T follicular helper cell (primary cell): Measurements from ENCODE around the gene LRRC71.

Source experiments
- DNase-seq: peaks from one replicate; pipeline ENCODE4 v3.0.0-alpha.2; 2020; ENCODE audit warnings: low read depth

LRRC71 gene

GRCh38 chr1:156947127-156947526, 26.7 kb downstream of the LRRC71 start:
- DNase-seq: no peak

DNA sequence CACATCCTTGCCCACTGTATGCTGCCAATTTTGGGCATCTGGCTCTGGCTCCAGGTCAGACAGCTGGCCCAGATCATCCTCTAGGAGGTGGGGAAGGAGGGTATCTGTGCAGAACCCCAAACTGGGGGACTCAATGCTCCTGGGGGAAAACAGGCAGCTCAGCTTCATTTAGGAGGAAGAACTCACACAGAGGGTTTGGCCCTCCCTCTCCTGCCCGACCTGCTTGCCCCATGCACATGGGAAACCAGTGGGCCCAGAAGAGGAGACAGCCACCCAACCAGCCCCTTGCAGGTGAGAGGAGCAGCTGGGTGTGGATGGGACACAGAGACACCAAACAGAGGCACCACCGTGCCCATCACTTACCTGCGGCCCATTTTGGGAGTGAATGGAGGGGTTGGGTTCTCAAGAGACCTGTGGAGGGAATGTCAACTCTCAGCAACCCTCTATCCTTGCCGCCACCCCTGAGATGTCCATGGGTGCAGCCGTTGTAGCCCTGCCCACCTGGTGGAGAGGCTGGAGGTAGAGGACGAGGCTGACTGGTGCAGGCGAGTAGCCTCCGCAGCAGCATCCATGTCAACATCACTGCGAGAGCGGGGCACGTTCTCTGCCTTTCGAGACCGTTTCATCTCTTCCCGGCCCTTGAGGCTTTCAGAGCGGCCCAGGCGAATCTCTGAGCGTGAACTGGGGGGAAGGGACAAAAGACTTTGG, 27.5 kb downstream of the LRRC71 start:
- no peak for DNase-seq

GRCh38 chr1:156948708-156949107, 28.3 kb downstream of the LRRC71 start:
- DNase-seq: no peak

GRCh38 chr1:156949127-156949526, 28.7 kb downstream of the LRRC71 start:
- no peak for DNase-seq

DNA sequence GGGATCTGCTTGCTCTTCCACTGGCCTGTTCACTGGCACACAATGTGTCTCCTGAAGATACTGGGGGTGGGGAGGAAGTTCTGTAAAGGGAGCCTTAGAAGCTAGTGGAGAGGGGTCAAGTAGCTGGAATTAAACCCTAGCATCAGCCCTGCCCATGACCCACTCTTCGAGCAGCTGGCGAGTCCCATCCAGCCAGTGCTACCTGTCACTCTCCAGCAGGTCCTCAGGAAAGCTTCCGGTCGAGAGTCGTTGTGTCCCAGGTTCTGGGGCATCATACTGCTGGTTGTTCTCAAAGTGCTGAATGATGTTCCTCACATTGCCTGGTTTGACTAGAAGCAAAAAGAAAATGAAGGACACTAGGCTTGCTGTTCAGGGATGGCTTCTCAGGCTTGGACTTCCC, 30.9 kb downstream of the LRRC71 start:
- no peak for DNase-seq

GRCh38 chr1:156953571-156953970, 33.1 kb downstream of the LRRC71 start:
- no peak for DNase-seq

DNA sequence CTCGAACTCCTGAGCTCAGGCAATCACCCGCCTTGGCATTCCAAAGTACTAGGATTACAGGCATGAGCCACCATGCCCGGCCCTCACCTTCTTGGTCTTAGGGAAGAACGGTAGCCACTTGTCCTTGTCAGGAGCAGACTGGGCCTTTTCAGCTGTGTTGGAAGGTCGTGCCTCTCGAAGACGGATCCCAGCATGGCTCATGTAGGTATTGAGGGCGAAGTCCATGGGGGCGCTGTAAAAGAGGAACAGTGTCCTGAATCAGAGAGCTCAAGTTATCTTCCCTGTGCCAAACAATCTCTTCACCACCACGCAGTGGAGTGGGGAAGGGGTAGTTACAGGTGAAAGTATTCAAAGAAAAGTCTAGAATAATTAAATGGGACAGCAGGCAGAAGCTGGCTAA, 35.9 kb downstream of the LRRC71 start:
- no peak for DNase-seq

- DNase-seq: no peak
Observed at GRCh38 chr1:156957634-156958033, 37.2 kb downstream of the LRRC71 start.

GRCh38 chr1:156958247-156958714, 37.8 kb downstream of the LRRC71 start:
- no peak for DNase-seq

DNA sequence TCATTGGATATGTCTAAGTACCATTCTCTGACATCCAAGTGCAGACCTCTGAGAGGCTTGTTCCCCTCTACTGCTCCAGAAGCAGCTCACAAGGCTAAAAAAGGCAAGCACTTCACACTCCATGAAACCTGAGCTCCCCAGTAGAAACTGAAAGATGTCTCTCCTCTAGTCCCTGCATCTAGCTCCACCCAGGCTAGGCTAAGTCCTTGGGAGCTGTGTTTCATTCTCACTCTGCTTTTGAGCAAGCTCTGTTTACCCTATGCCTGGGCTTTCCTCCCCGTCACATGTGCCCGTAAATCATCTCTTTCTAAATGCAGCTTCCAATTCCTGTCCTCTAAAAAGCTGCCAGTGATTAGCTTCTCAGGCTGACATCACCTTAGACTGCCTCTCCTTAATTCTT, 39.0 kb downstream of the LRRC71 start:
- DNase-seq: no peak

DNA sequence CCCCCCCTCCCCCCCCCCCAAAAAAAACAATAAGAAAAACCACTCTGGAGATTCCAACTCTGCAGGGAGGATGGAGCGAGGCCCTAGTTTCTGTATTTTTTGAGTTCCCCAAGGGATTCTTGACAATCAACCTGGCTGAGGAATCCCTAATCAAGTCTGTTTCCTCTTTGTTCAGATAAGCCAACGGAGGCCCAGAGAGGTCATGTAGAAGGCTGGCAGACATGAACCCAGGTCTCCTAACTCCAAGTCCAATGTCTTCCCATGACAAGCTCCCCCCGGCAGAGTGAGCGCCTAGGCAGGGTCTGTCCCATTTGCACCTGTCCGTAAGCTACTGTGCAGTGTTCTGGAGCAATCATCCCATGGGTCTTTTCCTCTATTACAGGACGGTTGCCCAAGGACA, 39.5 kb downstream of the LRRC71 start:
- no peak for DNase-seq

- DNase-seq: peak; percentile 12
Observed at GRCh38 chr1:156961709-156962108, 41.3 kb downstream of the LRRC71 start.

GRCh38 chr1:156963621-156964020, 43.2 kb downstream of the LRRC71 start:
- DNase-seq: peak; percentile 18

- DNase-seq: no peak
Observed at GRCh38 chr1:156964441-156964840, 44.0 kb downstream of the LRRC71 start.

- no peak for DNase-seq
Observed at GRCh38 chr1:156969496-156969895, 49.1 kb downstream of the LRRC71 start.

DNA sequence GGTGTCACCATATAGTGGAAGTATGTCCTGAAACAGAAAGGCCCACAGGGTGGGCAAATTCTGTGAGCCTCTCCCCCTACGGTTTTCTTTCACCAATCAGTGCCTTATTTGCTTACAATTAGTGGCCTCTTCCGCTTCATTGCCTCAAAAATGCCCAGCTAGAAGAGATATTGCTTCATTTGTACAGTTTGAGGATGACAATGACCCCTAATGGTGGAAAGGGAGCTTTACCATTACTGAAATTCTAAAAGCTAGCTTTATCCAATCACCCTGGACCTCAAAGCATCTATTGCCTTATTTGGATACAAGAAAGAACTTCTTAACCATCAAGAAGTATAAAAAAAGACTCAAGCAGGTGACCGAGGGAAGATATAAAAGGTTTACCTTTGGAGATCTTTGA, 49.6 kb downstream of the LRRC71 start:
- no peak for DNase-seq

- DNase-seq: no peak
Observed at GRCh38 chr1:156973417-156973816, 53.0 kb downstream of the LRRC71 start.

DNA sequence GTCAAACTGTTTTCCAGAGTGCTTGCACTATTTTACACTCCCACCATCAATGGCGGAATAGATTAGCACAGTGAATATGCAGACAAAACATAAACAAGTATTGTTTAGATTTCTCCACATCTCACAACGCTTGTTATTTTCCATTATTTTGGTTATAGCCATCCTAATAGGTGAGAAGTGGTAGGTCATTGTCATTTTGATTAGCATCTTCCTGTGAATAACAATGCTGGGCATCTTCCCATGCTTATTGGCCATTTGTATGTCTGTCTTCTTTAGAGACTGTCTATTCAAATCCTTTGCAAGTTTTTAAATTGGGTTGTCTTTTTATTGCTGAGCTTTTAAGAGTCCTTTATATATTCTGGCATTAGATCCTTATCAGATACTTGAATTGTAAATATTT, 54.7 kb downstream of the LRRC71 start:
- no peak for DNase-seq

- DNase-seq: no peak
Observed at GRCh38 chr1:156980551-156980950, 60.1 kb downstream of the LRRC71 start.
